ENCODE data around the gene PIP5KL1. TPM values are rescaled to one million over a fixed set of nuclear protein-coding genes. Genes with fewer than 3 reads are reported as not detected.

PIP5KL1 gene
- total RNA-seq, 2 donors from 2014 or later, result 1.2 to 1.3 TPM

GRCh38 chr9:127940593-127940992, 10.0 kb upstream of the PIP5KL1 start:
- DNase-seq (ENCODE audit: low spot score), result no peak
- intact Hi-C loops (cut with DNase I), result loop anchor here (5.0 to 10.0 kb wide), 4 partner anchors 42 to 177 kb away; partner anchors contain the start of gene EEIG1 (in 1 of the 2)

- intact Hi-C loops (cut with DNase I), result no loop called here
- DNase-seq (ENCODE audit: low spot score), result no peak
These were observed 7.7 kb upstream of the PIP5KL1 start for GRCh38 chr9:127938298-127938690.

GRCh38 chr9:127937388-127938297, 7.1 kb upstream of the PIP5KL1 start, which contains the start of gene DPM2:
DPM2 (minus strand) TSS chr9:127937854; CDS start chr9:127937820, 34 bp downstream.
- intact Hi-C loops (cut with DNase I), result no loop called here
- peak; percentile 95 for DNase-seq (ENCODE audit: low spot score)

- no peak for DNase-seq (ENCODE audit: low spot score)
- intact Hi-C loops (cut with DNase I), result no loop called here
These were observed 6.4 kb upstream of the PIP5KL1 start for GRCh38 chr9:127937056-127937387.

GRCh38 chr9:127936347-127936852, 5.8 kb upstream of the PIP5KL1 start:
- intact Hi-C loops (cut with DNase I), result no loop called here
- no peak for DNase-seq (ENCODE audit: low spot score)

- no peak for DNase-seq (ENCODE audit: low spot score)
- intact Hi-C loops (cut with DNase I), result no loop called here
These were observed 5.2 kb upstream of the PIP5KL1 start for GRCh38 chr9:127935765-127936221.

- intact Hi-C loops (cut with DNase I), result no loop called here
- no peak for DNase-seq (ENCODE audit: low spot score)
These were observed 4.4 kb upstream of the PIP5KL1 start for GRCh38 chr9:127934986-127935385.

GRCh38 chr9:127934248-127934647, 3.7 kb upstream of the PIP5KL1 start:
- intact Hi-C loops (cut with DNase I), result no loop called here
- DNase-seq (ENCODE audit: low spot score), result no peak

- intact Hi-C loops (cut with DNase I), result no loop called here
- no peak for DNase-seq (ENCODE audit: low spot score)
These were observed 710 bp upstream of the PIP5KL1 start for GRCh38 chr9:127931092-127931881.

GRCh38 chr9:127929625-127929979, 975 bp downstream of the PIP5KL1 start:
- no peak for DNase-seq (ENCODE audit: low spot score)
- intact Hi-C loops (cut with DNase I), result loop anchor here (5.0 to 10.0 kb wide), 3 partner anchors 195 to 1158 kb away; partner anchors contain the start of gene TOR2A (in 1 of the 2)

- DNase-seq (ENCODE audit: low spot score), result no peak
- intact Hi-C loops (cut with DNase I), result loop anchor here (5.0 to 10.0 kb wide), 3 partner anchors 194 to 1158 kb away; partner anchors contain the start of gene TOR2A (in 1 of the 2)
These were observed 1.6 kb downstream of the PIP5KL1 start for GRCh38 chr9:127928676-127929624.

GRCh38 chr9:127927988-127928675, 2.4 kb downstream of the PIP5KL1 start:
- intact Hi-C loops (cut with DNase I), result loop anchor here (5.0 to 10.0 kb wide), 3 partner anchors 193 to 1159 kb away; partner anchors contain the start of gene TOR2A (in 1 of the 2)
- DNase-seq (ENCODE audit: low spot score), result no peak

GRCh38 chr9:127927201-127927987, 3.2 kb downstream of the PIP5KL1 start:
- intact Hi-C loops (cut with DNase I), result loop anchor here (5.0 to 10.0 kb wide), 3 partner anchors 193 to 1160 kb away; partner anchors contain the start of gene TOR2A (in 1 of the 2)

GRCh38 chr9:127926906-127927200, 3.7 kb downstream of the PIP5KL1 start:
- intact Hi-C loops (cut with DNase I), result loop anchor here (5.0 to 10.0 kb wide), 3 partner anchors 192 to 1160 kb away; partner anchors contain the start of gene TOR2A (in 1 of the 2)

More at GRCh38 chr9:127927201-127927987, 3.2 kb downstream of the PIP5KL1 start:
- no peak for DNase-seq (ENCODE audit: low spot score)

GRCh38 chr9:127925959-127926905, 4.3 kb downstream of the PIP5KL1 start:
- intact Hi-C loops (cut with DNase I), result loop anchor here (5.0 to 10.0 kb wide), 3 partner anchors 191 to 1161 kb away; partner anchors contain the start of gene TOR2A (in 1 of the 2)
- DNase-seq (ENCODE audit: low spot score), result no peak

More at GRCh38 chr9:127926906-127927200, 3.7 kb downstream of the PIP5KL1 start:
- DNase-seq (ENCODE audit: low spot score), result no peak
